Activated CD4-positive, alpha-beta T cell treated with anti-CD3 and anti-CD28 coated beads, Interleukin-2, amount 10 ng/mL, durations not matched to agents 24 days and 14 days (primary cell): ENCODE measurements around the gene CHD6. TPM values are rescaled to one million over a fixed set of nuclear protein-coding genes. Genes with fewer than 3 reads are reported as not detected.
A peak's percentile ranks its signal among the peaks of the same experiment; 100 is the strongest.

Source experiments
- DNase-seq: peaks from one replicate; pipeline ENCODE4 v3.0.0; 2022
- H3K27ac Mint-ChIP-seq: one replicate; pipeline ENCODE4 v1.8.0; 2022; ENCODE audit warnings: mild to moderate bottlenecking, mixed read lengths
- H3K27me3 Mint-ChIP-seq: one replicate; pipeline ENCODE4 v1.8.0; 2022; ENCODE audit warnings: mixed read lengths
- H3K36me3 Mint-ChIP-seq: one replicate; pipeline ENCODE4 v1.8.0; 2022; ENCODE audit warnings: low read depth, mild to moderate bottlenecking, mixed read lengths
- H3K4me1 Mint-ChIP-seq: one replicate; pipeline ENCODE4 v1.8.0; 2021; ENCODE audit warnings: mixed read lengths
- H3K4me3 Mint-ChIP-seq: one replicate; pipeline ENCODE4 v1.8.0; 2022; ENCODE audit warnings: mild to moderate bottlenecking, moderate library complexity, mixed read lengths
- H3K9me3 Mint-ChIP-seq: one replicate; pipeline ENCODE4 v1.8.0; 2021; ENCODE audit warnings: mixed read lengths
- intact Hi-C: fragments of 100-400 bp; cut with micrococcal nuclease; formaldehyde crosslinking; loops from one replicate; pipeline ENCODE4 v1.15.1; 2023
- total RNA-seq: library from RNA; stranded (reverse); gene quantifications from 2 replicates; pipeline ENCODE4 v1.2.3, GENCODE V29; 2022

CHD6 gene
- total RNA-seq, 1 donor from 2014 or later, result 31.8 TPM

GRCh38 chr20:41408986-41409385 is 209.2 kb downstream of the CHD6 start:
- no peaks in the 10 kb centered on the region for H3K27me3 Mint-ChIP-seq
- intact Hi-C loops, result no loop called here
- H3K9me3 Mint-ChIP-seq, result no peaks in the 10 kb centered on the region
- peak overlapping the region; percentile 23 for H3K4me3 Mint-ChIP-seq
- H3K4me1 Mint-ChIP-seq, result peaks cover 30% of the 10 kb centered on the region
- no peak for DNase-seq
- H3K27ac Mint-ChIP-seq, result no peak overlapping the region
- H3K36me3 Mint-ChIP-seq, result peaks cover 49% of the 10 kb centered on the region

- H3K9me3 Mint-ChIP-seq, result no peaks in the 10 kb centered on the region
- intact Hi-C loops, result no loop called here
- peaks cover 43% of the 10 kb centered on the region for H3K36me3 Mint-ChIP-seq
- peak overlapping the region; percentile 23 for H3K4me3 Mint-ChIP-seq
- H3K27ac Mint-ChIP-seq, result no peak overlapping the region
- DNase-seq, result peak; percentile 65
- H3K27me3 Mint-ChIP-seq, result no peaks in the 10 kb centered on the region
- H3K4me1 Mint-ChIP-seq, result peaks cover 27% of the 10 kb centered on the region
Observed at GRCh38 chr20:41408156-41408794, 209.9 kb downstream of the CHD6 start.

GRCh38 chr20:41407607-41408006 is 210.6 kb downstream of the CHD6 start:
- intact Hi-C loops, result no loop called here
- peak; percentile 55 for DNase-seq
- Mint-ChIP-seq H3K36me3 (peaks cover 39% of the 10 kb centered on the region), H3K27ac (no peak overlapping the region), H3K4me1 (peaks cover 27% of the 10 kb centered on the region), H3K27me3 (no peaks in the 10 kb centered on the region), H3K4me3 (no peak overlapping the region), H3K9me3 (no peaks in the 10 kb centered on the region)

GRCh38 chr20:41406896-41407444 is 211.2 kb downstream of the CHD6 start:
- peaks cover 25% of the 10 kb centered on the region for H3K4me1 Mint-ChIP-seq
- H3K4me3 Mint-ChIP-seq, result no peak overlapping the region
- no peaks in the 10 kb centered on the region for H3K27me3 Mint-ChIP-seq
- no peak overlapping the region for H3K27ac Mint-ChIP-seq
- peaks cover 36% of the 10 kb centered on the region for H3K36me3 Mint-ChIP-seq
- intact Hi-C loops, result no loop called here
- DNase-seq, result no peak
- H3K9me3 Mint-ChIP-seq, result no peaks in the 10 kb centered on the region

- Mint-ChIP-seq H3K4me1 (peaks cover 20% of the 10 kb centered on the region), H3K9me3 (no peaks in the 10 kb centered on the region), H3K36me3 (peaks cover 30% of the 10 kb centered on the region), H3K27me3 (no peaks in the 10 kb centered on the region), H3K4me3 (no peak overlapping the region), H3K27ac (no peak overlapping the region)
- intact Hi-C loops, result no loop called here
- DNase-seq, result no peak
Observed at GRCh38 chr20:41406353-41406752, 211.8 kb downstream of the CHD6 start.

- Mint-ChIP-seq H3K27ac (no peak overlapping the region), H3K36me3 (peaks cover 26% of the 10 kb centered on the region), H3K9me3 (no peaks in the 10 kb centered on the region), H3K4me3 (no peak overlapping the region), H3K4me1 (peaks cover 20% of the 10 kb centered on the region), H3K27me3 (no peaks in the 10 kb centered on the region)
- peak; percentile 51 for DNase-seq
- intact Hi-C loops, result no loop called here
Observed at GRCh38 chr20:41405436-41405835, 212.7 kb downstream of the CHD6 start.

GRCh38 chr20:41403604-41404003 is 214.6 kb downstream of the CHD6 start:
- Mint-ChIP-seq H3K4me1 (peaks cover 12% of the 10 kb centered on the region), H3K4me3 (no peak overlapping the region), H3K27me3 (no peaks in the 10 kb centered on the region), H3K9me3 (no peaks in the 10 kb centered on the region), H3K27ac (no peak overlapping the region), H3K36me3 (peaks cover 18% of the 10 kb centered on the region)
- DNase-seq, result no peak
- intact Hi-C loops, result no loop called here

GRCh38 chr20:41398408-41398807 is 219.8 kb downstream of the CHD6 start:
- Mint-ChIP-seq H3K9me3 (no peaks in the 10 kb centered on the region), H3K27me3 (no peaks in the 10 kb centered on the region), H3K4me3 (no peak overlapping the region), H3K4me1 (no peaks in the 10 kb centered on the region), H3K36me3 (no peaks in the 10 kb centered on the region), H3K27ac (no peak overlapping the region)
- intact Hi-C loops, result no loop called here
- no peak for DNase-seq

- intact Hi-C loops, result no loop called here
- no peaks in the 10 kb centered on the region for H3K27me3 Mint-ChIP-seq
- no peaks in the 10 kb centered on the region for H3K9me3 Mint-ChIP-seq
- DNase-seq, result no peak
- no peaks in the 10 kb centered on the region for H3K4me1 Mint-ChIP-seq
- H3K36me3 Mint-ChIP-seq, result no peaks in the 10 kb centered on the region
- no peak overlapping the region for H3K4me3 Mint-ChIP-seq
- peak overlapping the region; percentile 26 for H3K27ac Mint-ChIP-seq
Observed at GRCh38 chr20:41395667-41396664, 222.2 kb downstream of the CHD6 start.

GRCh38 chr20:41394931-41395666 is 223.1 kb downstream of the CHD6 start:
- Mint-ChIP-seq H3K4me3 (no peak overlapping the region), H3K27ac (no peak overlapping the region), H3K4me1 (no peaks in the 10 kb centered on the region), H3K9me3 (no peaks in the 10 kb centered on the region), H3K36me3 (no peaks in the 10 kb centered on the region), H3K27me3 (no peaks in the 10 kb centered on the region)
- intact Hi-C loops, result no loop called here
- DNase-seq, result no peak

- Mint-ChIP-seq H3K4me3 (no peak overlapping the region), H3K9me3 (no peaks in the 10 kb centered on the region), H3K27ac (no peak overlapping the region), H3K36me3 (no peaks in the 10 kb centered on the region), H3K4me1 (no peaks in the 10 kb centered on the region), H3K27me3 (no peaks in the 10 kb centered on the region)
- intact Hi-C loops, result no loop called here
- no peak for DNase-seq
Observed at GRCh38 chr20:41394081-41394480, 224.1 kb downstream of the CHD6 start.

GRCh38 chr20:41393705-41394066 is 224.5 kb downstream of the CHD6 start:
- Mint-ChIP-seq H3K27me3 (no peaks in the 10 kb centered on the region), H3K27ac (no peak overlapping the region), H3K4me3 (no peak overlapping the region), H3K36me3 (no peaks in the 10 kb centered on the region), H3K4me1 (no peaks in the 10 kb centered on the region), H3K9me3 (no peaks in the 10 kb centered on the region)
- no peak for DNase-seq
- intact Hi-C loops, result no loop called here

- no peaks in the 10 kb centered on the region for H3K4me1 Mint-ChIP-seq
- H3K27me3 Mint-ChIP-seq, result peaks cover 2% of the 10 kb centered on the region
- no peak overlapping the region for H3K4me3 Mint-ChIP-seq
- H3K36me3 Mint-ChIP-seq, result no peaks in the 10 kb centered on the region
- intact Hi-C loops, result no loop called here
- no peaks in the 10 kb centered on the region for H3K9me3 Mint-ChIP-seq
- DNase-seq, result no peak
- H3K27ac Mint-ChIP-seq, result no peak overlapping the region
Observed at GRCh38 chr20:41392871-41393704, 225.1 kb downstream of the CHD6 start.
